ENCODE data around the gene TMEM50B.

The TMEM50B gene

GRCh38 chr21:33421713-33422393 lies 57.9 kb downstream of the TMEM50B start:
- Histone ChIP-seq H3K4me3 (ENCODE audit: low read depth, low read length, poor library complexity, severe bottlenecking) (no peak overlapping the region), H3K4me2 (ENCODE audit: low read length) (no peak overlapping the region), H3K9ac (ENCODE audit: low read length) (no peak overlapping the region), H4K20me1 (ENCODE audit: insufficient read depth, low read length) (no peaks in the 10 kb centered on the region), H3K27ac (ENCODE audit: low read depth, low read length, poor library complexity, severe bottlenecking) (no peak overlapping the region), H3K9me3 (ENCODE audit: low read length) (no peaks in the 10 kb centered on the region), H3K4me1 (ENCODE audit: insufficient read depth, low read length, severe bottlenecking) (no peaks in the 10 kb centered on the region), H3K27me3 (ENCODE audit: insufficient read depth, low read length) (no peaks in the 10 kb centered on the region), H2AFZ (ENCODE audit: low read length) (no peak overlapping the region), H3K79me2 (ENCODE audit: insufficient read depth, low read length) (peaks cover 15% of the 10 kb centered on the region; the same call in 1 of the 2 replicates), H3F3A (ENCODE audit: insufficient read depth, low read length) (no peaks in the 10 kb centered on the region), H3K9me2 (ENCODE audit: low read depth, low read length) (no peaks in the 10 kb centered on the region), H3K36me3 (ENCODE audit: insufficient read depth, low read length) (peaks cover 81% of the 10 kb centered on the region)
- no peak for TF ChIP-seq CTCF (IDR thresholded peaks at IDR 0.05; ENCODE audit: low read length)
- no peak for TF ChIP-seq EZH2 (IDR thresholded peaks at IDR 0.05; ENCODE audit: borderline replicate concordance, low read length)

GRCh38 chr21:33419538-33420123 lies 60.1 kb downstream of the TMEM50B start:
- Histone ChIP-seq H3K9ac (ENCODE audit: low read length) (no peak overlapping the region), H3F3A (ENCODE audit: insufficient read depth, low read length) (no peaks in the 10 kb centered on the region), H3K4me3 (ENCODE audit: low read depth, low read length, poor library complexity, severe bottlenecking) (no peak overlapping the region), H3K27ac (ENCODE audit: low read depth, low read length, poor library complexity, severe bottlenecking) (no peak overlapping the region), H3K79me2 (ENCODE audit: insufficient read depth, low read length) (peaks cover 24% of the 10 kb centered on the region), H2AFZ (ENCODE audit: low read length) (no peak overlapping the region), H3K4me2 (ENCODE audit: low read length) (no peak overlapping the region), H3K4me1 (ENCODE audit: insufficient read depth, low read length, severe bottlenecking) (no peaks in the 10 kb centered on the region), H3K36me3 (ENCODE audit: insufficient read depth, low read length) (peaks cover 85% of the 10 kb centered on the region), H3K9me2 (ENCODE audit: low read depth, low read length) (no peaks in the 10 kb centered on the region), H4K20me1 (ENCODE audit: insufficient read depth, low read length) (no peaks in the 10 kb centered on the region), H3K9me3 (ENCODE audit: low read length) (no peaks in the 10 kb centered on the region), H3K27me3 (ENCODE audit: insufficient read depth, low read length) (no peaks in the 10 kb centered on the region)
- TF ChIP-seq CTCF (IDR thresholded peaks at IDR 0.05; ENCODE audit: low read length) (no peak), EZH2 (IDR thresholded peaks at IDR 0.05; ENCODE audit: borderline replicate concordance, low read length) (no peak)

GRCh38 chr21:33418691-33419090 lies 61.1 kb downstream of the TMEM50B start:
- H3K4me3 ChIP-seq (ENCODE audit: low read depth, low read length, poor library complexity, severe bottlenecking), result no peak overlapping the region
- TF ChIP-seq EZH2 (IDR thresholded peaks at IDR 0.05; ENCODE audit: borderline replicate concordance, low read length) (no peak), CTCF (IDR thresholded peaks at IDR 0.05; ENCODE audit: low read length) (no peak)
- H3K36me3 ChIP-seq (ENCODE audit: insufficient read depth, low read length), result peaks cover 84% of the 10 kb centered on the region
- H3K79me2 ChIP-seq (ENCODE audit: insufficient read depth, low read length), result peaks cover 34% of the 10 kb centered on the region
- H3K9ac ChIP-seq (ENCODE audit: low read length), result no peak overlapping the region
- no peaks in the 10 kb centered on the region for H3K4me1 ChIP-seq (ENCODE audit: insufficient read depth, low read length, severe bottlenecking)
- H3K4me2 ChIP-seq (ENCODE audit: low read length), result no peak overlapping the region
- H3K9me2 ChIP-seq (ENCODE audit: low read depth, low read length), result no peaks in the 10 kb centered on the region
- no peak overlapping the region for H3K27ac ChIP-seq (ENCODE audit: low read depth, low read length, poor library complexity, severe bottlenecking)
- H3K9me3 ChIP-seq (ENCODE audit: low read length), result no peaks in the 10 kb centered on the region
- no peaks in the 10 kb centered on the region for H3F3A ChIP-seq (ENCODE audit: insufficient read depth, low read length)
- H3K27me3 ChIP-seq (ENCODE audit: insufficient read depth, low read length), result no peaks in the 10 kb centered on the region
- H2AFZ ChIP-seq (ENCODE audit: low read length), result no peak overlapping the region
- no peaks in the 10 kb centered on the region for H4K20me1 ChIP-seq (ENCODE audit: insufficient read depth, low read length)

Data from OCI-LY1 (cell line).